H1 (cell line): ENCODE measurements around the gene RMC1. TPM values are rescaled to one million over a fixed set of nuclear protein-coding genes. Genes with fewer than 3 reads are reported as not detected.

ENCODE experiments used
- CTCF ChIA-PET: fragments of 300-600 bp; sonication (Branson Sonifier 250); formaldehyde crosslinking; loops from one replicate; lab custom pipeline; 2021; ENCODE audit not compliant: partially characterized antibody; lab: Charles Lee
- POLR2A ChIA-PET: fragments of 300-600 bp; sonication (Branson Sonifier 250); formaldehyde crosslinking; loops from one replicate; lab custom pipeline; 2021; ENCODE audit warnings: inconsistent platforms; ENCODE audit not compliant: partially characterized antibody; lab: Charles Lee
- DNase-seq, 2 experiments: peaks; one replicate each; pipeline versions ENCODE4 v3.0.0 to v3.0.0-alpha.2; 2010 to 2022; ENCODE audit warnings: low spot score in 2 of 2, low read depth in 1 of 2, mixed read lengths in 1 of 2
- FAIRE-seq: peaks from 2 replicates; lab custom pipeline; 2011; peaks lifted over from hg19 to GRCh38; lab: Jason Lieb, UNC
- H2AFZ ChIP-seq: 2 replicates; pipeline ENCODE4 v1.8.1; 2012; ENCODE audit warnings: low read length, inconsistent platforms
- H2AK5ac ChIP-seq: 2 replicates; pipeline ENCODE4 v1.6.1; 2013; ENCODE audit warnings: low read depth, low read length
- H2BK120ac ChIP-seq: replicated peaks from 2 replicates; pipeline ENCODE3; 2013; ENCODE audit warnings: low read depth, low read length, inconsistent platforms
- H2BK12ac ChIP-seq: 2 replicates; pipeline ENCODE4 v1.6.1; 2013; ENCODE audit warnings: low read depth, low read length
- H2BK15ac ChIP-seq: 2 replicates; pipeline ENCODE4 v1.6.1; 2013; ENCODE audit warnings: low read length
- H2BK20ac ChIP-seq: 2 replicates; pipeline ENCODE4 v1.6.1; 2013; ENCODE audit warnings: low read length
- H2BK5ac ChIP-seq: 2 replicates; pipeline ENCODE4 v1.6.1; 2013; ENCODE audit warnings: low read depth, low read length
- H3K14ac ChIP-seq: 2 replicates; pipeline ENCODE4 v1.6.1; 2013; ENCODE audit warnings: inconsistent platforms; ENCODE audit not compliant: insufficient read length
- H3K18ac ChIP-seq: 2 replicates; pipeline ENCODE4 v1.6.1; 2013; ENCODE audit warnings: low read length; ENCODE audit errors: extremely low read depth
- H3K23ac ChIP-seq: 2 replicates; pipeline ENCODE4 v1.6.1; 2013; ENCODE audit warnings: inconsistent platforms; ENCODE audit not compliant: insufficient read length
- H3K23me2 ChIP-seq: 2 replicates; pipeline ENCODE4 v1.6.1; 2013; ENCODE audit warnings: low read depth, low read length
- H3K27ac ChIP-seq: 2 replicates; pipeline ENCODE4 v1.6.1; 2011; ENCODE audit warnings: low read depth, low read length, inconsistent platforms
- H3K27me3 ChIP-seq, 4 experiments: replicated peaks in 1 of 4; 1 replicate in 1 of 4; 2 replicates in 3 of 4; pipeline versions ENCODE4 v1.6.1 to v1.8.1; 2011 to 2013; ENCODE audit warnings: low read length in 3 of 4, mild to moderate bottlenecking in 3 of 4, inconsistent platforms in 2 of 4, mixed read lengths in 2 of 4, moderate library complexity in 1 of 4; ENCODE audit not compliant: control insufficient read depth in 3 of 4, insufficient read depth in 3 of 4; ENCODE audit errors: extremely low read depth in 1 of 4
- H3K36me3 ChIP-seq, 4 experiments: 2 replicates each; pipeline versions ENCODE4 v1.6.1 to v1.8.1; 2011 to 2013; ENCODE audit warnings: mild to moderate bottlenecking in 4 of 4, low read length in 3 of 4, moderate library complexity in 2 of 4, control low read depth in 1 of 4, inconsistent platforms in 1 of 4; ENCODE audit not compliant: insufficient read depth in 4 of 4, control insufficient read depth in 2 of 4
- H3K4ac ChIP-seq: replicated peaks from 2 replicates; pipeline ENCODE3; 2013; ENCODE audit warnings: low read length, low read depth, mixed read lengths, inconsistent platforms; ENCODE audit not compliant: insufficient read length
- H3K4me1 ChIP-seq, 4 experiments: replicated peaks in 1 of 4; 1 replicate in 1 of 4; 2 replicates in 3 of 4; pipeline versions ENCODE4 v1.6.1 to v1.8.1; 2011 to 2013; ENCODE audit warnings: low read length in 3 of 4, inconsistent platforms in 2 of 4, mixed read lengths in 1 of 4; ENCODE audit not compliant: insufficient read depth in 4 of 4, control insufficient read depth in 3 of 4
- H3K4me2 ChIP-seq, 2 experiments: 2 replicates each; pipeline versions ENCODE4 v1.6.1 to v1.8.1; 2011 to 2013; ENCODE audit warnings: low read depth in 2 of 2, low read length in 2 of 2, control low read depth in 1 of 2, inconsistent platforms in 1 of 2, mild to moderate bottlenecking in 1 of 2; ENCODE audit not compliant: insufficient read depth in 1 of 2
- H3K4me3 ChIP-seq, 4 experiments: fragments of 200-600, 300-600 bp in 1 of 4; sonication (generic), shearing (Covaris generic), sonication (Bioruptor Twin) in 1 of 4; 2 replicates each; pipeline versions ENCODE4 v1.5.1 to v1.8.1; 2011 to 2016; ENCODE audit warnings: low read length in 4 of 4, low read depth in 3 of 4, control low read depth in 2 of 4, inconsistent platforms in 2 of 4, mild to moderate bottlenecking in 2 of 4, mixed read lengths in 1 of 4, moderate library complexity in 1 of 4; ENCODE audit not compliant: insufficient read depth in 2 of 4; ENCODE audit errors: extremely low read depth in 1 of 4
- H3K56ac ChIP-seq: replicated peaks from 2 replicates; pipeline ENCODE3; 2013; ENCODE audit warnings: low read depth, mild to moderate bottlenecking, mixed read lengths, low read length, inconsistent platforms; ENCODE audit not compliant: insufficient read length
- H3K79me1 ChIP-seq: 2 replicates; pipeline ENCODE4 v1.6.1; 2013; ENCODE audit warnings: low read depth, low read length, control low read depth
- H3K79me2 ChIP-seq, 2 experiments: 2 replicates each; pipeline versions ENCODE4 v1.6.1 to v1.8.1; 2012 to 2013; ENCODE audit warnings: low read length in 2 of 2, mild to moderate bottlenecking in 2 of 2, inconsistent platforms in 1 of 2; ENCODE audit not compliant: insufficient read depth in 2 of 2, control insufficient read depth in 1 of 2
- H3K9ac ChIP-seq, 4 experiments: replicated peaks in 1 of 4; 1 replicate in 1 of 4; 2 replicates in 3 of 4; pipeline versions ENCODE4 v1.6.1 to v1.8.1; 2011 to 2013; ENCODE audit warnings: low read depth in 3 of 4, low read length in 3 of 4, control low read depth in 2 of 4, mild to moderate bottlenecking in 2 of 4, moderate library complexity in 2 of 4, inconsistent platforms in 1 of 4; ENCODE audit errors: extremely low read depth in 1 of 4
- H3K9me3 ChIP-seq, 2 experiments: 2 replicates each; pipeline versions ENCODE4 v1.6.1 to v1.8.1; 2012 to 2013; ENCODE audit warnings: mild to moderate bottlenecking in 2 of 2, moderate library complexity in 2 of 2, control low read depth in 1 of 2, inconsistent platforms in 1 of 2, low read depth in 1 of 2, low read length in 1 of 2, mixed read lengths in 1 of 2; ENCODE audit not compliant: insufficient read depth in 2 of 2
- H4K20me1 ChIP-seq, 2 experiments: replicated peaks in 1 of 2; 2 replicates each; pipeline versions ENCODE3 to v1.8.1; 2011 to 2013; ENCODE audit warnings: inconsistent platforms in 2 of 2, low read length in 2 of 2, mild to moderate bottlenecking in 1 of 2; ENCODE audit not compliant: insufficient read depth in 2 of 2, control insufficient read depth in 1 of 2
- H4K5ac ChIP-seq: 2 replicates; pipeline ENCODE4 v1.6.1; 2013; ENCODE audit warnings: low read length, low read depth, mixed read lengths, inconsistent platforms; ENCODE audit not compliant: insufficient read length
- H4K8ac ChIP-seq: 2 replicates; pipeline ENCODE4 v1.8.0; 2013; ENCODE audit warnings: mild to moderate bottlenecking, moderate library complexity, low read length, inconsistent platforms; ENCODE audit not compliant: insufficient read depth; ENCODE audit errors: extremely low read depth
- H4K91ac ChIP-seq: replicated peaks from 2 replicates; pipeline ENCODE3; 2013; ENCODE audit warnings: low read length, mixed read lengths, inconsistent platforms; ENCODE audit not compliant: insufficient read length
- NANOG ChIP-seq: IDR thresholded peaks from 2 replicates; pipeline ENCODE4 v1.6.1; 2011; ENCODE audit warnings: low read length, low read depth, mild to moderate bottlenecking, inconsistent platforms; ENCODE audit not compliant: insufficient read depth, poor library complexity, severe bottlenecking
- WGBS, 2 experiments: shearing (Covaris generic) in 1 of 2; methylation state at CpG; one replicate each; pipeline versions ENCODE4 v1.1.6 to v1.1.7; 2013 to 2015; ENCODE audit warnings: low lambda C conversion rate in 2 of 2, mixed read lengths in 2 of 2, inconsistent platforms in 1 of 2, low coverage in 1 of 2, missing lambda C conversion rate in 1 of 2; ENCODE audit not compliant: insufficient replicate concordance in 2 of 2, insufficient coverage in 1 of 2, insufficient read length in 1 of 2; ENCODE audit errors: extremely low coverage in 1 of 2, missing lambda C conversion rate in 1 of 2; 5-methylcytosine and 5-hydroxymethylcytosine counted together
- polyA plus RNA-seq, 7 experiments: library from polyadenylated mRNA; depleted of rRNA in 3 of 7; stranded (reverse) in 5 of 7; unstranded in 2 of 7; fragments of >200 nt in 5 of 7; fragments of 200-250 nt in 2 of 7; gene quantifications; 1 replicate in 5 of 7; 2 replicates in 1 of 7; 4 replicates in 1 of 7; pipeline versions ENCODE4 v1.2.1 to v1.2.3, GENCODE V29; 2011 to 2013; ENCODE audit warnings: missing spikeins in 2 of 7, mixed read lengths in 2 of 7
- total RNA-seq: library from RNA; stranded (reverse); fragmentation: NEBNext Ultra II Directional; extraction: Animal tissue kit (Norgen Biotek cat#: 25700); gene quantifications from 2 replicates; pipeline ENCODE4 v1.2.1, GENCODE V29; 2021

Gene RMC1
- total and polyA plus RNA-seq, 2 of the 8 experiments (the other 6 are each of a cell fraction or from before 2014, with no cell fraction given), result 16.4 to 20.1 TPM

DNA sequence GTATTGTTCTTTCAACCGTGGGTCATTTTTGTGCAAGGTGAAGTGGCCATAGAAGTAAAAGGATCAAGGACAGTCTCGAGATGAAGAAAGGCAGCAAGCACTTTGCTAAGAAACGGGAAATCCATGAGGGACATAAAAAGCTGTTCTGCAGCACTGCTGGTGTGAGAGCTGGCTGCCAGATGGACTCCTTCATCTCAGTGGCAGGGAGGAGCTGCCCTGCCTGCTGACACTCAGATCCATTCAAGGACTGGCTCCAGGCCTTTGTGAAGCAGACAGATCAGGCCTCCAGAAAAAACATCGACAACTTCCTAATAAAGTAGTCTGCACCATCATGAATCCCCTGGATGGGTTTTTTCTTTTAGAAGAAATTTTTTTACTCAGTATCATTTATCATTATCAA, 29.5 kb downstream of the RMC1 start:
- H2BK15ac ChIP-seq, result no peak overlapping the region
- H3K4me3 ChIP-seq, result no peak overlapping the region
- POLR2A ChIA-PET, result no interaction called here
- FAIRE-seq, result no peak
- no peak overlapping the region for H2BK5ac ChIP-seq
- no peak overlapping the region for H3K56ac ChIP-seq
- 89% methylated on average over 4 of the region's 4 CpGs; no CpG with 5 or more reads in 1 of the 2 experiments for WGBS, 2 experiments
- H4K5ac ChIP-seq, result no peak overlapping the region
- no peak overlapping the region for H2BK12ac ChIP-seq
- H3K27me3 ChIP-seq, result no peaks in the 10 kb centered on the region
- H2AK5ac ChIP-seq, result no peak overlapping the region
- H3K27ac ChIP-seq, result no peak overlapping the region
- CTCF ChIA-PET, result interaction anchor here (0.6 to 1.9 kb wide), 2 partner anchors 17 to 42 kb away, joined by 3 to 6 read pairs; no protein-coding TSS in a partner anchor
- H2BK20ac ChIP-seq, result no peak overlapping the region
- peaks cover 0 to 5% of the 10 kb centered on the region in 2 experiments for H4K20me1 ChIP-seq
- H3K79me2 ChIP-seq, result no peaks in the 10 kb centered on the region
- TF ChIP-seq NANOG, result no peak
- TF ChIP-seq, all 59 proteins: peak for 0
- Histone ChIP-seq H3K4me2 (no peak overlapping the region), H3K18ac (no peak overlapping the region), H3K9ac (no peak overlapping the region), H2BK120ac (no peak overlapping the region), H3K14ac (no peak overlapping the region), H4K91ac (no peak overlapping the region), H4K8ac (no peak overlapping the region), H3K23ac (no peak overlapping the region), H3K79me1 (no peaks in the 10 kb centered on the region), H3K9me3 (no peaks in the 10 kb centered on the region), H3K23me2 (no peaks in the 10 kb centered on the region), H3K36me3 (peaks cover 31 to 81% (median 61%) of the 10 kb centered on the region in 4 experiments), H2AFZ (no peak overlapping the region), H3K4ac (no peak overlapping the region), H3K4me1 (no peaks in the 10 kb centered on the region)
- no peak for DNase-seq
